DOHH2 (cell line): ENCODE measurements around the gene CLK2.

Experiments
- H3F3A ChIP-seq: fragments of 200-600 bp; sonication (generic), shearing (Covaris generic); 2 replicates; pipeline ENCODE4 v1.6.0; 2016; ENCODE audit warnings: antibody characterized with exemption, mild to moderate bottlenecking; ENCODE audit not compliant: control insufficient read depth, insufficient read depth
- H3K27ac ChIP-seq: fragments of 200-600 bp; sonication (generic); 2 replicates; pipeline ENCODE4 v1.5.1; 2014; ENCODE audit warnings: low read depth, mild to moderate bottlenecking, low read length, moderate library complexity
- H3K27me3 ChIP-seq: fragments of 200-600 bp; sonication (generic); 2 replicates; pipeline ENCODE4 v1.6.1; 2014; ENCODE audit warnings: mild to moderate bottlenecking, low read length, mixed read lengths; ENCODE audit not compliant: control insufficient read depth
- H3K36me3 ChIP-seq: fragments of 200-600 bp; sonication (generic); 2 replicates; pipeline ENCODE4 v1.6.1; 2014; ENCODE audit warnings: mild to moderate bottlenecking, low read length, moderate library complexity, mixed read lengths; ENCODE audit not compliant: control insufficient read depth
- H3K4me1 ChIP-seq: fragments of 200-600 bp; sonication (generic); 2 replicates; pipeline ENCODE4 v1.6.1; 2014; ENCODE audit warnings: mild to moderate bottlenecking, low read length, mixed read lengths; ENCODE audit not compliant: control insufficient read depth
- H3K4me2 ChIP-seq: fragments of 200-600 bp; sonication (generic); 2 replicates; pipeline ENCODE4 v1.6.0; 2014; ENCODE audit warnings: mild to moderate bottlenecking, low read length, moderate library complexity
- H3K4me3 ChIP-seq: fragments of 200-600 bp; sonication (generic); 2 replicates; pipeline ENCODE4 v1.5.1; 2014; ENCODE audit warnings: mild to moderate bottlenecking, low read length, mixed read lengths
- H3K79me2 ChIP-seq: fragments of 200-600 bp; sonication (generic); 2 replicates; pipeline ENCODE4 v1.6.1; 2014; ENCODE audit warnings: mild to moderate bottlenecking, low read length, mixed read lengths; ENCODE audit not compliant: control insufficient read depth
- H3K9me2 ChIP-seq: fragments of 200-600 bp; sonication (generic); replicated peaks from 2 replicates; pipeline ENCODE4 v1.6.1; 2014; ENCODE audit warnings: mild to moderate bottlenecking, low read length, mixed read lengths; ENCODE audit not compliant: control insufficient read depth
- H3K9me3 ChIP-seq: fragments of 200-600 bp; sonication (generic); 2 replicates; pipeline ENCODE4 v1.6.1; 2014; ENCODE audit warnings: antibody characterized with exemption, low read length, mixed read lengths; ENCODE audit not compliant: control insufficient read depth, insufficient read depth
- H4K20me1 ChIP-seq: fragments of 200-600 bp; sonication (generic); 2 replicates; pipeline ENCODE4 v1.6.0; 2014; ENCODE audit warnings: low read depth, mild to moderate bottlenecking, antibody characterized with exemption, low read length, moderate library complexity; ENCODE audit not compliant: control insufficient read depth, insufficient read depth
- EZH2phosphoT487 ChIP-seq: fragments of 200-600 bp; sonication (generic); IDR thresholded peaks from 2 replicates; pipeline ENCODE4 v1.6.1; 2017; ENCODE audit warnings: borderline replicate concordance, mild to moderate bottlenecking, antibody characterized with exemption, low read length, moderate library complexity, mixed read lengths
- TF ChIP-seq, protein P1 (sequence below): fragments of 200-600 bp; sonication (generic); IDR thresholded peaks from one replicate; pipeline ENCODE4 v1.5.1; 2014; ENCODE audit warnings: antibody characterized with exemption, mild to moderate bottlenecking, low read depth, low read length; ENCODE audit not compliant: poor library complexity, severe bottlenecking

Gene CLK2

DNA sequence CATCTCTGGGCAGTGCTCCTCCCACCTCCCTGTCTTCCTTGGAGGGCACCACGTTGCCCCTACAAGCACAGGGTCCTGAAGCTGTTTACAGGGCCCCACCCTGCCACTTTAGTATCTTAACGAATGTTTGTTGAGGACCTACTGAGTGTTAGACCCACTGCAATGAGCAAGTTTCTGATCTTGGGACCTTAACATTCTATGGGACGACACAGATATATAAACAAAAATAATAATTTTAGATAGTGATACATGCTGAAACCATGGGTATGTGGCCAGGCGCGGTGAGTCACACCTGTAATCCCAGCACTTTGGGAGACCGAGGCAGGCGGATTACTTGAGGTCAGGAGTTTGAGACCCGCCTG is 28.2 kb downstream of the CLK2 start:
- peak overlapping the region; percentile 84 for H3K4me3 ChIP-seq
- H3K9me3 ChIP-seq, result no peaks in the 10 kb centered on the region
- H3K4me2 ChIP-seq, result peak overlapping the region; percentile 97
- H3K4me1 ChIP-seq, result peaks cover 41% of the 10 kb centered on the region
- H3K27ac ChIP-seq, result peak overlapping the region; percentile 71
- H3F3A ChIP-seq, result peaks cover 5% of the 10 kb centered on the region; the same call in 1 of the 2 replicates
- peaks cover 26% of the 10 kb centered on the region for H3K79me2 ChIP-seq
- no peaks in the 10 kb centered on the region for H4K20me1 ChIP-seq
- H3K9me2 ChIP-seq, result no peaks in the 10 kb centered on the region
- no peak for TF ChIP-seq EZH2phosphoT487
- TF ChIP-seq, protein P1, sequence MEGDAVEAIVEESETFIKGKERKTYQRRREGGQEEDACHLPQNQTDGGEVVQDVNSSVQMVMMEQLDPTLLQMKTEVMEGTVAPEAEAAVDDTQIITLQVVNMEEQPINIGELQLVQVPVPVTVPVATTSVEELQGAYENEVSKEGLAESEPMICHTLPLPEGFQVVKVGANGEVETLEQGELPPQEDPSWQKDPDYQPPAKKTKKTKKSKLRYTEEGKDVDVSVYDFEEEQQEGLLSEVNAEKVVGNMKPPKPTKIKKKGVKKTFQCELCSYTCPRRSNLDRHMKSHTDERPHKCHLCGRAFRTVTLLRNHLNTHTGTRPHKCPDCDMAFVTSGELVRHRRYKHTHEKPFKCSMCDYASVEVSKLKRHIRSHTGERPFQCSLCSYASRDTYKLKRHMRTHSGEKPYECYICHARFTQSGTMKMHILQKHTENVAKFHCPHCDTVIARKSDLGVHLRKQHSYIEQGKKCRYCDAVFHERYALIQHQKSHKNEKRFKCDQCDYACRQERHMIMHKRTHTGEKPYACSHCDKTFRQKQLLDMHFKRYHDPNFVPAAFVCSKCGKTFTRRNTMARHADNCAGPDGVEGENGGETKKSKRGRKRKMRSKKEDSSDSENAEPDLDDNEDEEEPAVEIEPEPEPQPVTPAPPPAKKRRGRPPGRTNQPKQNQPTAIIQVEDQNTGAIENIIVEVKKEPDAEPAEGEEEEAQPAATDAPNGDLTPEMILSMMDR, result no peak
- H3K36me3 ChIP-seq, result peaks cover 14% of the 10 kb centered on the region
- no peaks in the 10 kb centered on the region for H3K27me3 ChIP-seq

DNA sequence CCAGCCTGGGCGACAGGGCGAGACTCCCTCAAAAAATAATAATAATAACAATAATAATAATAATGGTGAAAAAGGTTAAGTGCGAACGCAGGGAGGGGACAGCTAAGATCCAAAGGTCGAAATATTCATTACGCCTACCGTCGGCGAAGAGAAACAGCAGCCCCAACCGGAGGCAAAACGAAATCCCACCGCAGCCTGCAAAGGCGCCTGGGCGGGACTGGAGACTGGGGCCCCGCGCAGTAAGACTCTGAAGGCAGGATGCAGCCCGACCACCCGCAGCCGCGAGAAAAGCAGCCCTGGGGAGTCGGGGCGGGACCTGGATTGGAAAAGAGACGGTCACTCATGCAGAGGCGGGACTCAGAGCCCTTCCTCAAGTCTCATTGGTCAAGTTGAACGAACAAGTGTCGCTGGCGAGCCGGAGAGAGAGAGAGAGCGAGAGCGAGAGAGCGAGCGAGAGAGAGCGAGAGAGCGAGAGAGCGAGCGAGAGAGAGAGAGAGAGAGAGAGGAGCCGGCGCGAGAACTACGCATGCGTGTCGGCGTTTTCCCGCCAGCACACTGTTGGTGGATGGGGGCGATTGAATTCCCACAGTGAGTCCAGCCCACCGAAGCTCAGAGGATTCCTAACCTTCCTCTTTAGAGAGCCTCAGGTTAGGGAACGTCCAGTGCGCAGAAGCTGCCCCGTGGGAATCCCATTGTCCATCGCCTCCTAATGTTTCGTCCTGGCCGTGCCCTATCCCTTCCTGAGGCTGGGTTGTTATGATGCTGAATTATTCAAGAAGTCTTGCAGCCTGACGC is 28.7 kb downstream of the CLK2 start:
- Histone ChIP-seq H3K4me1 (peaks cover 37% of the 10 kb centered on the region), H4K20me1 (no peaks in the 10 kb centered on the region), H3K36me3 (peaks cover 14% of the 10 kb centered on the region), H3K27me3 (no peaks in the 10 kb centered on the region), H3K4me3 (peak overlapping the region; percentile 84), H3K9me3 (no peaks in the 10 kb centered on the region), H3K27ac (peak overlapping the region; percentile 71), H3K9me2 (no peaks in the 10 kb centered on the region), H3K4me2 (peak overlapping the region; percentile 97), H3F3A (0 out of 2 replicates have a peak, but pooled peaks cover 5% of the 10 kb centered on the region), H3K79me2 (peaks cover 26% of the 10 kb centered on the region)
- no peak for TF ChIP-seq EZH2phosphoT487
- TF ChIP-seq, protein P1, result peak; percentile 34

DNA sequence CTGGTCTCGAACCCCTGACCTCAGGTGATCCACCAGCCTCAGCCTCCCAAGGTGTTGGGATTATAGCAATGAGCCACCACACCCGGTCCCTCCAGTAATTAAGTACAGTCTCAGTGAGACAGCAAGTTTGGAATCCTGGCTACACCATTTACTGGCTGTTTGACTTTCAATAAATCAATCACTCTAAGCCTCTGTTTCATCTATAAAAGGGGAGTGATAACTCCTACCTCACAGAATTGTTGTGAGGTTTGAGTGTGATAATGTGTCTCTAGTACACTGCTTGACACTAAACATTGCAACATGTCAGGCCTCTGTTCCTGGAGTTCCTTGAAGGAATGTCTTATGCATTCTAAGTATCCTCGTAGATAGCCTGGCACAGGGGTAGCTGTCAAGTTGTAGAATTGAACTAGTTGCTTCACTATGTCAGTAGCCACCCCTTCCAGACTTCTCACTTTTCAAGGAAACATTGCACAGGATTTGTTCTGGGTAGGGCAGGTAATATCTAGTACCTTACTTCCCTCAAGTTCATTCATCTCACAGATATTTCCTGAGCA is 30.4 kb downstream of the CLK2 start:
- H3K9me2 ChIP-seq, result no peaks in the 10 kb centered on the region
- peaks cover 11% of the 10 kb centered on the region for H3K36me3 ChIP-seq
- H3K4me3 ChIP-seq, result peak overlapping the region; percentile 84
- peak overlapping the region; percentile 71 for H3K27ac ChIP-seq
- peaks cover 26% of the 10 kb centered on the region for H3K79me2 ChIP-seq
- H4K20me1 ChIP-seq, result no peaks in the 10 kb centered on the region
- H3K4me1 ChIP-seq, result peaks cover 37% of the 10 kb centered on the region
- H3K27me3 ChIP-seq, result no peaks in the 10 kb centered on the region
- TF ChIP-seq, protein P1, result no peak
- no peak for TF ChIP-seq EZH2phosphoT487
- no peaks in the 10 kb centered on the region for H3K9me3 ChIP-seq
- H3F3A ChIP-seq, result 0 out of 2 replicates have a peak, but pooled peaks cover 5% of the 10 kb centered on the region
- peak overlapping the region; percentile 72 for H3K4me2 ChIP-seq
